ENCODE data around the gene LPCAT3. TPM values are rescaled to one million over a fixed set of nuclear protein-coding genes. Genes with fewer than 3 reads are reported as not detected.
"Not testable (repeated sequence)": the region's sequence is repeated elsewhere in the genome, so short reads cannot be mapped to it uniquely, and the experiment has no call there.

Gene LPCAT3
- total RNA-seq, 4 donors from 2014 or later: 41.7 to 58.2 (median 47.9) TPM

DNA sequence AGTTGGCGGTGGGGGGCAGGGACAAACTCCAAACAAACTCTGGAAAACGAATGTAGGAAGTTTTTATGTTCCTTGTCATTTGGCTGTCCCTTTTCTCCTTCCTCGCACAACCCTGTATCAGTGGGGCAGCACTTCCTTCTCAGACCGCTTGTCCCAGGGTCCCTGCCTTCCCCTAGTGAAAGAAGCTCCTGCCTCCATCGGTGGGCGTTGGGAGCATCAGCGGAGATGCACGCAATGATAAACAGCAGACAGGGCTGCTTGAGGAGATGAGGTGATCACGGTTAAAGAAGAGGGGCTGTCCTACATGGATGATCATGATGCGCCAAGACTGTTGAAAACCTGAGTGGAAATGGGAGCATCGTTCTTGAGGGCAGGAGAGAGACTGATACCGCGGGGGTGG is 42.9 kb upstream of the LPCAT3 start:
- TF ChIP-seq CTCF (IDR thresholded peaks at IDR 0.05): no peak
- DNase-seq (ENCODE audit: low spot score) (no peak), ATAC-seq (ENCODE audit: low FRiP score) (no peak)

- DNase-seq (ENCODE audit: low spot score) (peak; percentile 35), ATAC-seq (ENCODE audit: low FRiP score) (peak; percentile 99)
- peak in 2 of 3 donors; percentile 20 to 82 for TF ChIP-seq CTCF (IDR thresholded peaks at IDR 0.05)
These were observed 42.2 kb upstream of the LPCAT3 start, which contains the start of gene C1S for GRCh38 chr12:7060353-7060954. C1S (plus strand) TSS chr12:7060718; CDS start chr12:7061913, 1,195 bp downstream.

DNA sequence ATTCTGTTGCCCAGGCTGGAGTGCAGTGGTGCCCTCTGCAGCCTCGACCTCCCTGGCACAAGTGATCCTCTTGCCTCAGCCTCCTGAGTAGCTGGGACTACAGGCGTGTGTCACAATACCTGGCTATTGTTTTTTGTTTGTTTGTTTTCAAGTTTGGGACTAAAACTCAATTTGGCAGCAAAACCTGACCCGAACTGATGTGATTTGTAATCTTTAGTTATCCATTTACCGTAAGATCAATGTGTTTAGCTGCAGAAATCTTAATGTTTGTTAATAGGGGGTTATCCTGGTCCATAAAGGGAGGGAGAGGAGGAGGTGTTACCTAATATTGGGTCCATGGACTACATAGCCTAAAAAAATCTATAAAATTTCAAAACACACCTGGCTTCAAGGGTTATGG is 41.5 kb upstream of the LPCAT3 start:
- no peak for ATAC-seq (ENCODE audit: low FRiP score)
- DNase-seq (ENCODE audit: low spot score): no peak
- no peak for TF ChIP-seq CTCF (IDR thresholded peaks at IDR 0.05)

DNA sequence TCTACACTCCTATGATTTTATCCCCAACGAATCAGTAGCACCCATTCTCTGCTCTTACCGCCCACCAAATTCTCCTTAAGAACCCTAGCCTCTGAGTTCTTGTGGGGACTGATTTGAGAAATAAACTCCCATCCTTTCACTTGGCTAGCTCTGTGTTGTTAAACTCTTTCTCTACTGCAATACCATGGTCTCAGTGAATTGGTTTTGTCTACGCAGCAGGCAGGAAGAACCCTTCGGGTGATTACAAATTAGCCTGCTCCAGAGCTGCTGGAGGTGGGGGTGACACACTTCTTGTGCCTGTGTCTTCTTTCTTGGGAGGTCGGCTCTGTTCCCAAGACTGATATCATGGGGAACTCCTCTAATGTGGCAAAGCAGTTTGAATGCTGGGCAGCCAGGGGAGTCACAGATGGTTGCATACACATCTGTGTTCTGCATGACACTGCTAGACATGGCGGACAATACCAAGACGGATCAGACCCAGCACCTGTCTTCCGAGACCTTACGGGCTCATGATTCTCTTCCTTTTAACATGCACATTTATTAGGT is 40.6 kb upstream of the LPCAT3 start:
- no peak for DNase-seq (ENCODE audit: low spot score)
- ATAC-seq (ENCODE audit: low FRiP score): no peak
- no peak for TF ChIP-seq CTCF (IDR thresholded peaks at IDR 0.05)

GRCh38 chr12:7058163-7058845 is 40.0 kb upstream of the LPCAT3 start:
- DNase-seq (ENCODE audit: low spot score): no peak
- no peak for TF ChIP-seq CTCF (IDR thresholded peaks at IDR 0.05)
- no peak for ATAC-seq (ENCODE audit: low FRiP score)

DNA sequence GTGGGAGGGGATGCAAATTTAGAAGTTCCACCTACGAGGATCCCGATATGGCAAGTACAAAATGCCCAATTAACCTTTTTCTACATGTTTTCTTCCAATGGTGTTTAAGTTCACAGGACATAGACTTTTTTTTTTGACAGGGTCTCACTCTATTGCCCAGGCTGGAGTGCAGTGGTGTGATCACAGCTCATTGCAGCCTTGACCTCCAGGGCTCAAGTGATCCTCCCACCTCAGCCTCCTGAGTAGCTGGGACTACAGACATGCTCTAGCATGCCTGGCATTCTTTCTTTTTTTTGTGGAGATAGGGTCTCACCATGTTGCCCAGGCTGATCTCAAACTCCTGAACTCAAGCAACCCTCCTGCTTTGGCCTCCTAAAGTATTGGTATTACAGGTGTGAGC is 37.5 kb upstream of the LPCAT3 start:
- ATAC-seq (ENCODE audit: low FRiP score); DNase-seq (ENCODE audit: low spot score): not testable (repeated sequence)

- no peak for ATAC-seq (ENCODE audit: low FRiP score)
- no peak for DNase-seq (ENCODE audit: low spot score)
- TF ChIP-seq CTCF (IDR thresholded peaks at IDR 0.05): no peak
These were observed 36.6 kb upstream of the LPCAT3 start for GRCh38 chr12:7054925-7055324.

GRCh38 chr12:7049973-7050372 is 31.7 kb upstream of the LPCAT3 start:
- ATAC-seq (ENCODE audit: low FRiP score): not testable (repeated sequence)

DNA sequence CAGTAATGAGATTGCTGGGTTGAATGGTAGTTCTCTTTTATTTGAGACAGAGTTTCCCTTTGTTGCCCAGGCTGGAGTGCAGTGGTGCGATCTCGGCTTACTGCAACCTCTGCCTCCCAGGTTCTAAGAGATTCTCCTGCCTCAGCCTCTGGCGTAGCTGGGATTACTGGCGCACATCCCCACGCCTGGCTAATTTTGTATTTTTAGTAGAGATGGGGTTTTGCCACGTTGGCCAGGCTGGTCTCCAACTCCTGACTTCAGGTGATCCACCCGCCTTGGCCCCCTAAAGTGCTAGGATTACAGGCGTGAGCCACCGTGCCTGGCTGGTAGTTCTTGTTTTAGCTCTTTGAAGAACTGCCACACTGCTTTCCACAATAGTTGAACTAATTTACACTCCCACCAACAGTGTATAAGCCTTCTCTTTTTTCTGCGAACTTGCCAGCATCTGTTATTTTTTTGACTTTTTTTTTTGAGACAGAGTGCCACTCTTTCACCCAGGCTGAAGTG is 31.2 kb upstream of the LPCAT3 start:
- DNase-seq (ENCODE audit: low spot score); ATAC-seq (ENCODE audit: low FRiP score): not testable (repeated sequence)

More at GRCh38 chr12:7049973-7050372, 31.7 kb upstream of the LPCAT3 start:
- not testable (repeated sequence) for DNase-seq (ENCODE audit: low spot score)

Measured in omental fat pad (tissue), 4 donors.